Parathyroid adenoma (tissue), 2 donors: ENCODE data around the gene PLEKHO2.

Experiments
- H2AFZ ChIP-seq: fragments of 300-600 bp; sonication (generic); one replicate; pipeline ENCODE4 v1.7.0; 2017; ENCODE audit warnings: antibody characterized with exemption, mild to moderate bottlenecking
- H3K27ac ChIP-seq: fragments of 300-600 bp; sonication (generic); one replicate; pipeline ENCODE4 v1.7.0; 2017
- H3K27me3 ChIP-seq: fragments of 300-600 bp; sonication (generic); one replicate; pipeline ENCODE4 v1.7.0; 2017; ENCODE audit warnings: low read length; ENCODE audit not compliant: control insufficient read depth, insufficient read depth
- H3K36me3 ChIP-seq: fragments of 300-600 bp; sonication (generic); one replicate; pipeline ENCODE4 v1.7.0; 2017; ENCODE audit warnings: low read length; ENCODE audit not compliant: control insufficient read depth, insufficient read depth
- H3K4me1 ChIP-seq: fragments of 300-600 bp; sonication (generic); one replicate; pipeline ENCODE4 v1.7.0; 2017; ENCODE audit warnings: control low read depth
- H3K4me2 ChIP-seq: fragments of 300-600 bp; sonication (generic); one replicate; pipeline ENCODE4 v1.7.0; 2017; ENCODE audit warnings: low read length
- H3K4me3 ChIP-seq: fragments of 300-600 bp; sonication (generic); one replicate; pipeline ENCODE4 v1.7.0; 2017; ENCODE audit warnings: low read depth, low read length
- H3K79me2 ChIP-seq: fragments of 300-600 bp; sonication (generic); one replicate; pipeline ENCODE4 v1.7.0; 2017; ENCODE audit warnings: control low read depth
- H3K9ac ChIP-seq: fragments of 300-600 bp; sonication (generic); one replicate; pipeline ENCODE4 v1.7.0; 2017; ENCODE audit warnings: mild to moderate bottlenecking
- H3K9me3 ChIP-seq: fragments of 300-600 bp; sonication (generic); one replicate; pipeline ENCODE4 v1.7.0; 2017; ENCODE audit warnings: low read length; ENCODE audit not compliant: control insufficient read depth
- CTCF ChIP-seq: fragments of 300-600 bp; sonication (generic); IDR thresholded peaks from one replicate; pipeline ENCODE4 v1.7.0; 2017; ENCODE audit warnings: antibody characterized with exemption, mild to moderate bottlenecking
- donor health status: primary hyperparathyroidism.

The PLEKHO2 gene

GRCh38 chr15:64864068-64864467 is 22.4 kb downstream of the PLEKHO2 start:
- H3K4me1 ChIP-seq: no peaks in the 10 kb centered on the region
- TF ChIP-seq CTCF: no peak
- H2AFZ ChIP-seq: no peak overlapping the region
- H3K36me3 ChIP-seq: no peaks in the 10 kb centered on the region
- no peak overlapping the region for H3K4me2 ChIP-seq
- H3K79me2 ChIP-seq: peaks cover 4% of the 10 kb centered on the region
- H3K9ac ChIP-seq: no peak overlapping the region
- no peaks in the 10 kb centered on the region for H3K27me3 ChIP-seq
- H3K9me3 ChIP-seq: no peaks in the 10 kb centered on the region
- no peak overlapping the region for H3K27ac ChIP-seq
- no peak overlapping the region for H3K4me3 ChIP-seq

- no peaks in the 10 kb centered on the region for H3K27me3 ChIP-seq
- H3K4me2 ChIP-seq: no peak overlapping the region
- H3K9ac ChIP-seq: no peak overlapping the region
- H3K4me3 ChIP-seq: no peak overlapping the region
- peaks cover 4% of the 10 kb centered on the region for H3K79me2 ChIP-seq
- TF ChIP-seq CTCF: no peak
- H3K27ac ChIP-seq: no peak overlapping the region
- no peaks in the 10 kb centered on the region for H3K36me3 ChIP-seq
- no peak overlapping the region for H2AFZ ChIP-seq
- no peaks in the 10 kb centered on the region for H3K9me3 ChIP-seq
- H3K4me1 ChIP-seq: no peaks in the 10 kb centered on the region
Measured at GRCh38 chr15:64865126-64865997, 23.6 kb downstream of the PLEKHO2 start.

GRCh38 chr15:64865998-64866520 is 24.3 kb downstream of the PLEKHO2 start:
- H3K79me2 ChIP-seq: peaks cover 4% of the 10 kb centered on the region
- H3K27me3 ChIP-seq: no peaks in the 10 kb centered on the region
- H3K4me3 ChIP-seq: no peak overlapping the region
- H2AFZ ChIP-seq: no peak overlapping the region
- H3K4me1 ChIP-seq: no peaks in the 10 kb centered on the region
- no peaks in the 10 kb centered on the region for H3K36me3 ChIP-seq
- no peak overlapping the region for H3K9ac ChIP-seq
- H3K27ac ChIP-seq: no peak overlapping the region
- TF ChIP-seq CTCF: no peak
- H3K9me3 ChIP-seq: no peaks in the 10 kb centered on the region
- H3K4me2 ChIP-seq: no peak overlapping the region

- TF ChIP-seq CTCF: no peak
- H3K4me3 ChIP-seq: no peak overlapping the region
- H3K4me1 ChIP-seq: no peaks in the 10 kb centered on the region
- no peaks in the 10 kb centered on the region for H3K9me3 ChIP-seq
- no peak overlapping the region for H3K27ac ChIP-seq
- no peak overlapping the region for H3K4me2 ChIP-seq
- no peak overlapping the region for H2AFZ ChIP-seq
- no peaks in the 10 kb centered on the region for H3K36me3 ChIP-seq
- H3K79me2 ChIP-seq: no peaks in the 10 kb centered on the region
- H3K27me3 ChIP-seq: no peaks in the 10 kb centered on the region
- H3K9ac ChIP-seq: no peak overlapping the region
Measured at GRCh38 chr15:64869501-64869900, 27.8 kb downstream of the PLEKHO2 start.
